ENCODE measurements around the gene KANSL1.
"Not testable (repeated sequence)": the region's sequence is repeated elsewhere in the genome, so short reads cannot be mapped to it uniquely, and the experiment has no call there.

Gene KANSL1

GRCh38 chr17:46193151-46193625 lies at the start of gene KANSL1:
Gene KANSL1 (minus strand): TSS chr17:46193429. CDS start chr17:46172143, 21,286 bp downstream.
- peak; percentile 81 for DNase-seq

GRCh38 chr17:46231359-46231758 lies 38.1 kb upstream of the KANSL1 start:
- not testable (repeated sequence) for DNase-seq

- peak; percentile 88 for DNase-seq
Measured at GRCh38 chr17:46225274-46225794, 32.1 kb upstream of the KANSL1 start.

- not testable (repeated sequence) for DNase-seq
Measured at GRCh38 chr17:46224864-46225263, 31.6 kb upstream of the KANSL1 start.

GRCh38 chr17:46223041-46223440 lies 29.8 kb upstream of the KANSL1 start:
- DNase-seq, result not testable (repeated sequence)

GRCh38 chr17:46216682-46217081 lies 23.5 kb upstream of the KANSL1 start:
- no peak for DNase-seq

- DNase-seq, result peak; percentile 37
Measured at GRCh38 chr17:46212634-46213435, 19.6 kb upstream of the KANSL1 start.

- DNase-seq, result no peak
Measured at GRCh38 chr17:46208997-46209396, 15.8 kb upstream of the KANSL1 start.

GRCh38 chr17:46205975-46206374 lies 12.7 kb upstream of the KANSL1 start:
- DNase-seq, result no peak

- DNase-seq, result no peak
Measured at GRCh38 chr17:46202424-46202823, 9.2 kb upstream of the KANSL1 start.

- no peak for DNase-seq
Measured at GRCh38 chr17:46201491-46201890, 8.3 kb upstream of the KANSL1 start.

GRCh38 chr17:46200197-46200596 lies 7.0 kb upstream of the KANSL1 start:
- DNase-seq, result no peak

GRCh38 chr17:46199379-46199778 lies 6.2 kb upstream of the KANSL1 start:
- DNase-seq, result no peak

- no peak for DNase-seq
Measured at GRCh38 chr17:46198233-46198632, 5.0 kb upstream of the KANSL1 start.

GRCh38 chr17:46197530-46197929 lies 4.3 kb upstream of the KANSL1 start:
- no peak for DNase-seq

GRCh38 chr17:46195939-46196716 lies 2.9 kb upstream of the KANSL1 start:
- no peak for DNase-seq

- no peak for DNase-seq
Measured at GRCh38 chr17:46195217-46195855, 2.1 kb upstream of the KANSL1 start.

- peak; percentile 43 for DNase-seq
Measured at GRCh38 chr17:46194393-46195216, 1.4 kb upstream of the KANSL1 start.

- peak; percentile 86 for DNase-seq
Measured at GRCh38 chr17:46193626-46194392, 580 bp upstream of the KANSL1 start.

- peak; percentile 39 for DNase-seq
Measured at GRCh38 chr17:46192439-46193150, 634 bp downstream of the KANSL1 start.

- no peak for DNase-seq
Measured at GRCh38 chr17:46192189-46192438, 1.1 kb downstream of the KANSL1 start.

Data from GDM1 (cell line).